HG03097 (cell line): ENCODE data around the gene REPS2.

Experiments used
- ATAC-seq: cut with Tn5 transposase; IDR thresholded peaks from one replicate; pipeline ENCODE4 v1.9.1; 2021; ENCODE audit not compliant: unreplicated experiment, low FRiP score

REPS2 gene

DNA sequence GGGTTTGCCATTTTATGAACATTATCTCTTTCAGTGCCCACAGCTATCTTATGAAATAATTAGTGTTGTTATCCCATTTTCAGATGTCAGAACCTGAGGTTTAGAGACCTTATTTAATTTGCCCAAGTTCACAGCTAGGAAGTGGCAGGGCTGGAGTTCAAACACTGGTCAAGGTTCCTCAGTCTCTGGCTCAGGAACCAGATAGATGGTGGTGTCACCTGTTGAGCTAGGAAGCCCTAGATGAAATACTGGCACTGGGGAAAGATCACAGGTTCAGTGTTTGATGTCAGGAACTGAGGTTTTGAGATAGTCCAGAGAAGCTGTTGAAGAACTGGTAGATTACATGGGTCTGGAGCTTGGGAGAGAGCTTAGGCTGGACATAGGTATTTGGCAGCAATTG lies 85.4 kb downstream of the REPS2 start:
- ATAC-seq, result no peak

DNA sequence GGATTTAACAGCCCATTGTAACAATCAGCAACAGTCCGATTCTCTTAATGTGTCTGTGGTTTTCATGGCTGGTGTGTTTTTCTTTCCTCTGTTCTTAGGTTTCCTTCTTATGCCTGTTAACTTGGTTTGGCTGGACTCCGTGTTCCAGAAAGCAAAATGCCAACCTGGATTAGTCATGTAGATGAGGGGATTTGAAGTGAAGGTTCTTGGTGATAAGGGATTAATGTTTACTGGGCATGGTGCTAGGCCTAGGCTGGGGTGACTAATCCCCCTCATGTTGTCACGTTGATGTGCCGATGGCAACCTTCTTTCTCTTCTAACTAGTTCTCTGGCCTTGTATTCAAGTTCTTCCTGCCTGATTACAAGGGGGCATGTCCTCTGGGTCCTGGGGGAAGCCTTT lies 85.9 kb downstream of the REPS2 start:
- ATAC-seq, result no peak

DNA sequence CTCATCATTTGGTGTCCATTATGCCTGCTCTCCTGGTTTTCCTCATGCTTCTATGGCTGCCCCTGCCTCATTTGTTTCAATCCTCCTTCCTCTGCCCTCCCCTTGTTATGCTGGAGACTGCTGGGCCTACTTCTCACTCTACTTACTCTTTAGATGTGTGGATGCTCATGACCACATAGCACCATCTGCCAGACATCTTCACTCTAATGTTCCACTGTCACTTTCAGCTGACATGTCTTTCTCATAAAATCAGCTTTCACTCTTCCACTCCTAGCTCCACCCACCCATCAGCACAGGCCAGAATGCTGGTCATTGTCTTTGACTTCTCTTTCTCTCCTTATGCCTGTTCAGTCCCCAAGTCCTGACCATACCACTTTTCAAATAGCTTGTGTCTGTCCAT lies 86.8 kb downstream of the REPS2 start:
- no peak for ATAC-seq

DNA sequence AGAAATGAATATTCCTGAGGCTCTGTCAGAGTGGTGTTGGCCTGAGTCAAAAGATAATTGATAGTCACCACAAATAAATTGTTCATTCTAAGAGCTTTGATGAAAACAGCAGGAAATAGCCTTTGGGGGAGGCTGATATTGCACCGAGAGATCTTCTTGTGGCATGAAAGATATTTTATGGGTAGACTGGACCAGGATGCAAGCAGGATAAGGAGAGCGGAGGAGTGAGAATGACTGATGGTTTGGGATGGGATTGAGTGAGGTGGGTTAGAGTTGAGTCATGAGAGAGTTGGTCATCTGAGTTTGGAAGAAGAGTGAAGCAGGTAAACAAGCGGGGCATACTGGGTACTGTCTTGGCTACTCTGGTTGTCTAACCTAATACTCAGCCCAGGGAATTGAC lies 88.7 kb downstream of the REPS2 start:
- no peak for ATAC-seq

DNA sequence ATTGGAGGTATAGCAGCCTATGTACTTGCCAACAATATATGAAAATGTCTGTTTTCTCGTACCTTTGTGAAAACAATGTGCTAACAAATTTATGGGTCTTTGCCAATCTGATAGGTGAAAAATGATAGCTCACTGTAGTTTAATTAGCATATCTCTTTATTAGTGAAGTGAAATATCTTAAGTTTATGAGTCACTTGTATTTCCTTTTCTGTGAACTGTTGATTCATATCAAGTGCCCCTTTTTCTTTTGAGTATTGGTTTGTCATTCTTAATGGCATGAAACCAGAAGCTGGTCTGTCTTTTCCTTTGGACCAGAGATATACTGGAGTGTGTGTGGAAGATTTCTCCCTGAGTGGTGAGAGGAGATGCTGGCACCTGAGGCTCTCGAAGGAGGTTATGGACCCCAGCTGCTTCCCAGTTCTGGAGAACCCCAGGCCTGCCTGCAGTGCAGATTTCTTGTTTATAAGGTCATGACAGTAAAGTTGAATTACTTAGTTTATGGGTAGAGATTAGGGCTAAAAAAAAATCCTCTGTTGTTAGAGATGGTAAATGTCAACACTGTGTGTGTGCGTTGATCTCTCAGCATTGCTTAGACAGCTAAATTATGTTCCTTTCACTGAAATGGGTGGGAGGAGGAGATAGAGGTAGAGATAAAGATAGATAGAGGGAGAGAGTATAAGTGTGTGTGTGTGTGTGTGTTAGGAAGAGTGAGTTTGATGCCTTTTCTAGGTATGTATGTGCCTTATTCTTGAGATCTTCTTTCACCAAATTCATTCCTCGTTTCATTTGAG lies 89.9 kb downstream of the REPS2 start:
- ATAC-seq, result no peak

DNA sequence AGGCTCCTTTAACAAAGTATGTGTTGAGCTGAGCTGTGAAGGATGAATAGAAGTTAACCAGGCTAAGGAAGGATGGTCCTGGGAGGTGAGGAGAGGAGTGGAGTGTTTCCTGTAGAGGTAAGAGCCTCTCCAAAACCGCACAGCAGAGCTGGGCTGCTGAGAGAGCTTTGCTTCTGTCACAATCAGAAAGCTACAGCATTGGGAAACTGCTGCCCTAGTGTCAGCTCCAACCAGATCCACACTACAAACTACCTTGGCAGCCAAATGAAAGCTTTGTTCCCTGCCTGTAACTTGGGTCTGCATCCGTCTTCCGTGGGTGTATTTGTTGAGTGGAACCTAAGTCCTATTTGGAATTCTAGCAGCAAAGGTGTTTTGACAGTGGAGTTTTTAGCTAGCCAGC lies 91.8 kb downstream of the REPS2 start:
- ATAC-seq, result no peak

DNA sequence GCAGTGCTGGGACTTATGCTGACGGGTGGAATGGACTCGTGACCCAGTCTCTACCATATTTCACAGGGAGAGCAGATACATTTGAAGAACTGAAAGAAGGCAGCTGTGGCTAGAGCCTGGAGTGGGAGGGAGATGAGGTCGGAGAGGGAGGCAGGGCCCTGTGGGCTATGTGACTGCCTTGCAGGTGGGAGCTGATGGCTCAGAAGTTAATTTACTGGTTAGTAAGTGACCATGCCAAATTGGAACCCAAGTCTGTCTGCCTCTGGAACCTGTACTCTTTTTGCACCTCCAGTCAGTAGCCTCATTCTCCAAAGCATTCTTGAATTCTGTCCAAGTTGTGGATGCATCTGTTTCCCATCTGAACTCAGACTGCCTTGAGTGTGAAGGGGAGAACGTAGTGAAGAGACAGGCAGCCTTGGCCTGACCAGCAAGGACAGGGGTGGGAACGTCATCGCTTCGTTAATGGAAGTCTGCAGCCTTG lies 92.3 kb downstream of the REPS2 start:
- no peak for ATAC-seq

DNA sequence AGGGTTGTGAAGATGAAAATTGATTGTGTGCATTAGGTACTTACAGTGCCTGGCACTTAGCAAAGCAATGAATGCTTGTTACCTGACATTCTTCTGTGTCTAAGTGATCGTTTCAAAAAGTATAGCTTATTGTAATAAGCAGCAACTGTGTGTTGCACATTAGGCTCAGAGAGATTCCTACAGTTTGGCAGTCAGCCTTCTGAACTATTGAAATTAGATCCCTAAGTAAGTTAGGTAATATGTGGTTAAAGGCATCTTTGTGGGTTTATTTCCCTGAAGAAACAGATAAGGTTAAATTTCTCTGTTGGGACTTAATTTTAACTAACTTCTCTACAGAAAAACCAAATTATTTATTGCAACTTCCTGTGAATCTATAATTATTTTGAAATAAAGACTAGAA lies 93.4 kb downstream of the REPS2 start:
- no peak for ATAC-seq

DNA sequence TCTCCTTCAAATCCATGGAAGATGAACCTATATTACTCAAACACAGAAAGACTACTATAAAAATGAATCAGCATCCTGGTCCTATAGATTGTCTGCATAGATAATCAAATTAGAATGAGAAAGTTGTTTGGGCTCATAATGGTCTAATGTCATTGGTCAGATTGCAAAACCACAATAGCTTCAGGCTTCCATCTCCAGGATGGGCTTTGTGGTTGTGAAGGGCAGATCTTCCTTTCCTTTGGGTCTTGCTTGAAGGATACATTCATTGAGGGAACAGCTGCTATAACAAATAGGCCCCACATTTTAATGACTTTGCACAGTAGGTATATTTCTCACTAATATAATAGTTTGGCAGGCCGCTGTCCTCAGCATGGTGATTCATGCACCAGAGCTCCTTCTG lies 94.3 kb downstream of the REPS2 start:
- ATAC-seq, result no peak

DNA sequence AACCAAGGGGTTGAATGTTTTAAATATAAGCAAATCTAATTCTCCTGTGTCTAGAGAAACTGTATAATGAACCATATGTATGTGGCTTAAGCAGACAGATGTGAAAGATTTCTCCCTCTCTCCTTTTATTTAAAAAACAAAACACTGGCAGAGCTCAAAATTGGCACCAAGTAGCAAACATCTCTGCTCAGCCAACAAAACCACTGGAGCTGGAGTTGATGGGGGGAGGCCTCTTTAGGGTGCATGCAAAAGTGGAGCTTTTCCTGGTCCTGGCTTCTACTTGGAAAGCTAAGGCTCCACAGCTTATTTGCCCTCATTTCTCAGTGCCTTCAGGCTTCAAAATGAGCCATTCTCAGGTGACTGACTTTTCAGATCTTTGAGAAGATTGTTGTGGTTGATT lies 95.6 kb downstream of the REPS2 start:
- no peak for ATAC-seq

DNA sequence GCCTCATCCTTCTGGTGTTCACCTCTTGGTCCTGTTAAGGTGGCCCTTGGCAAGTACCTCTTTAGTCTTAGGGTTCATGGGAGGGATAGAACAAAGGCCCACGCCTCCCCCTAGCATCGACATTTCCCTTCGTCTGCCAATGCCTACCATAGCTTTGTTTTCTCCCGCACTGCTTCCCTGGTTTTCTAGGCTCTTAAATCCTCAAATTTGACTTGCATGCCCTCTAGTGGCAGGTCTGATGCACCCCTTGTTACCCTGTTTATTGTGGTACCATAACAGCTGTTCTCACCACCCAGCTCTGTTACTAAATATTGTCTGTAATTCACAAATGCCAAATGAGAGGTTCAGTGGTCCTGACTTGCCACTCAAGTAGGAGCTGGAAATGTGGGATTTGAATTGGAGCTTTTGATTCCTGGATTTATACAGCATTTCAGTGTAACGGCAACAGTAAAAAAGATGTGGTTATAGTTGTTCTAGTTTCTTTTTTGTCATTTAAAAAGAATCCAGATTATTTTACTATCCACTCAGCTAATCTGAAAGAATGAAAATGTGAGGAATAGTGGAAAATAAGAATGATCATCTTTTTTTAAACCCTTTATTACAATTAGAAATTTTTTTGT lies 100.1 kb downstream of the REPS2 start:
- ATAC-seq, result no peak

DNA sequence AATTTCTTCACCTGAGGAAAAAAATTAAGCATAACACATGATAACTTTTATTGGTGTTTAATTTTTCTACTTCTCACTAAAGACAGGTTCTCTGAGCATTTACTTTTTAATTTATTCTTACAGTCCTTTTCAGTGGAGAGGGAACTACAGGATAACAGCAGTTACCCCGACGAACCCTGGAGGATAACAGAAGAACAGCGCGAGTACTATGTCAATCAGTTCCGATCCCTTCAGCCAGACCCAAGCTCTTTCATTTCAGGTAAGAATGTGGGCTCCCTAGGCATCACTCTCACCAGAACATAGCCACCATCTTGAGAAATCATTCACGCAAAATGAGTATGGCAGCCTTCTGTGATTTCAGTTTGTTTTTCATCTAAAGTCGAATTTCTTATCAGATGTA lies 100.8 kb downstream of the REPS2 start:
- ATAC-seq, result no peak

DNA sequence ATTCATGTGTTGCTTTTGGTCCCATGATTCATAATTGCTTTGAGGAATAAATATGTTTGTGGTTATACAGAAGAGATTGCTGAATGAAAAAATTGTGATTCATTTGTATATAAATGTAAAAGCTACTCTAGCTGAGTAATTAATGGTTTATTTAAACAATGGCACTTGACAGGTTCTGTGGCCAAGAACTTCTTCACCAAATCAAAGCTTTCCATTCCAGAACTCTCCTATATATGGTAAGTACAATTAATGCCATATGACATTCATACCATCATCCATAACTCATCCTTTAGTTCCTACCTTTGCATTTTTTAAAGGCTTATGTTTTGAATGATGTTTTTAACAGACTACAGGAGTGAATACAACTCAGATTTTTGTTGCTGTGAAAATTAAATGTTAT lies 105.8 kb downstream of the REPS2 start:
- ATAC-seq, result no peak

DNA sequence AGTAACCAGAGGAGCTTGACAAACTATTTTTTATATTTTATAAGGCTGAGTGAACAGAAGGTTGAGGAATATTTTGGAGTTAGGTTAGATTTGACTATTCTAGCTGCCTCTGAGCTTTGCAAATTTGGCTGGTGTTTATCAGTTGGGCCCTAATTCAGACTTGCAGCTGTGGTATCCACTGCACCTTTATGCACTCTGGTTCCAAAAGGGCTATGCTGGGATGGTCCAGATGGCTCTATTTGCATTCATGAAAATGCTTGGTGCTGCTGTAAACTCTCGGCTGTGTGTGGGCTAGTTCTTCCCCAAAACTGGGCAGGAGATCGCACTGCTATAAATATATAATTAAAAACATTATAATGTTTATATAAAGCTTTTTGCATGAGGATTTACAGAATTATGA lies 106.3 kb downstream of the REPS2 start:
- ATAC-seq, result no peak

DNA sequence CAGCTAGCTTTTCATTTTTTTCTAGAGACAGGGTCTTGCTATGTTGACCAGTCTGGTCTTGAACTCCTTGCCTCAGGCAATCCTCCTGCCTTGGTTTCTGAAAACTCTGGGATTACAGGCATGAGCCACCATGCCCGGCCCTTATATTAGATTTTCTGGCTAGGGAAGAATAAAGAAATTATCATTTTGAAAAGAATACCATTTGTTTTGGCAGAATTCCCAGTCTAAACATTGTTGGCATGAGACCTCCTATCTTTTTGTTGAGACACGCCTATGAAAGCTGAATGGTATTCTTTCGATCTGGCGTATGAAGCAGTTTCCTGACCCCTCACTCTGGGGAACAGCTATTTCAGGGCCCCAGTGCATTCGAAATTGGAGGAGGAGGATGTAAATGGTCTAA lies 107.0 kb downstream of the REPS2 start:
- no peak for ATAC-seq

DNA sequence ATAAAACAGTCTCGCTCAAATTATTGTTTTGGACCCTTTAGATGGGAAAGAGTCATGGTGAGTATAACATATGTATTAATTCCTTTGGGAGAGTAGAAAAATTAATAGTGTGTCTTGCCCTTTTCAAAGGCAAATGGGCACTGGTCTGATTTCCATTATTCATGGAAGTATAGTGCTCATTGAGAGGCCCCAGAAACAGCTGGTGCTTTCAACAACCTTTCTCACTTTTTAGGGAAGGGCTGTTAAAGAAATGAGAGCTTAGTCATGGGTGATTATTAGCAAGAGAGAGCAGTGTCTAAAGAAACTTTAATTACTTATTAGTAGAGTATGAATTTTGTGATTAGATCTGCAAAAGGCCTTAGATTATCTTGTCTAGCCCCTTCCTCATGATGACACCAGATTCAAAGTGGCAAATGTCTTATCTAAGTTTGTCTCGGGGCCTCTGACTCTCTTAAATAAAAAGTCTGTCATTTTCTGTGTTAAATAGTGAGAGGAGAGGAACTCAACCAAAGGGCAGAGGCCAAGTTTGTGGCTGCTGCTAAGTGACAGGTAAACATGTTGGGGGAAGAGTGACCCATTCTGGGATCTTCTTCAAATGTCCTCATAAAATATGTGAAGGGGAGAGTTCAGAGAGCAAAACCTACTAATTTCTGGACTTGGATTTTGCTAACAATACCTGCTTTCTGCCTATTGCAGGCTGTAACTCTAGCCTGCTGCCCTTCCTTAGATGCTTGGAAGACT lies 110.6 kb downstream of the REPS2 start:
- no peak for ATAC-seq

DNA sequence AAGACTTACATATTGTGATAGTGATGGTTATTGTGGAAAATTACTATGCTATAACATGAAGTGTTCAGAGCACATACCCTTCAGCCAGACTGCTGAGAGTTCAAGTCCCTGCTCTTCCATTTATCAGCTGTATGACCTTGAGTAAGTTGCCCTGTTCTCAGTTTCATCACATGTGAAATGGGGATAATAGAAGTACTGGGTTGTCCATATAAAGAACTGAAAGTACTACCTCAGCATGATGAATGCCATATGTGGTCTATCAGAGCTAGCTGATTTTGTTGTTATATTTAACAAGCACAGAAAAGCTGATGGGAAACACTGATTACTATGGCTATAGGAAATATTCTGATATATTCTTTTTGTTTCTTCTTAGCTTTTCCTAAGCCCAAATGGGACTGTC lies 115.6 kb downstream of the REPS2 start:
- ATAC-seq, result no peak

DNA sequence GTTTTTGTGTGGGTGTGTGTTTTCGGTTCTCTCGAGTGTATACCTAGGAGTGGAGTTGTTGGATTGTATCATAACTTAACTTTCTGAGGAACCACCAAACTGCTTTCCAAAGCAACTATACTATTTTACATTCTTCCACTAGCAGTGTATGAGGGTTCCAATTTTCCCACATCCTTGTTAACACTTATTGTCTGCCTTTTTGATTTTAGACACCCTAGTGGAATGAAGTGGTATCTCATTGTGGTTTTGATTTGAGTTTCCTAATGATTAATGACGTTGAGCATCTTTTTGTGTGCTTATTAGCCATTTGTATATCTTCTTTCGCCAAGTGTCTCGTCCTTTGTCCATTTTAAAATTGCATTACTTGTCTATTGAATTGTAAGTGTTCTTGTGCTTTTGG lies 118.6 kb downstream of the REPS2 start:
- ATAC-seq, result no peak

DNA sequence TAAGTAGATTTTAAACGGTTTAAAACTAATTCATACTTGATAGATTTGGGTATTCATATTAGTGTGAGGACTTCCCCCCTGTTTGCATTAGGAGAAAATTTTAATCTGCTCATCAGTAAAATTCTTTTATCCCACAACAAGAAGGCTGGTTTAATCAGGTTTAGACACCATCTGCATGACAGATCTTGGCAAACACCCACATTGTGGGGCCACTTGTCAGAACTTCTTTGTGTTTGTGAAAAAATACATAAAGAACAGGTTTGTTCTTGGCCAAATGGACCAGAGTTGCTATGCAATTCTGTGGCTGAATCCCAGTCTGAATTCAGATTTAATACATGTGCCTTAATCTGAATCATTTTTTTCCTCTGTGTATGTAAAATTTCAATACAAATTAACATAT lies 121.1 kb downstream of the REPS2 start:
- no peak for ATAC-seq

DNA sequence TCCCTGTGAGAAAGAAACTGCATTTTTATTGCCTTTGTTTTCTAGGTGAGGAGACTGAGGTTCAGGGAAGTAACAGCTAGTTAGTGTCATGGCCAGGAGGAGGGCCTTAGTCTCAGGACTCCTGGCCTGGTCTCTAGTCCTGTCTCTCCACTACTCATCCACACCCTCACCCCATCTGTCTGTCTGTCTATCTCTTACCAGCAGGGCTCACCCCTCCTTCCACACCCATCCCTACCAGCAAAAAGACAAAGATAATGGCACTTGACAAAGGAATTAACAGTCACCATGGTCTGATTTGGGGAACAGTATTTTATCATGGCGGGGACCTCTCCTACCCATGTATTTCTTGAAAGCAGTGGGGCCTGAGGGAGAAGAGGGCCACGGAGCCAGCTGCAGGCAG lies 125.8 kb downstream of the REPS2 start:
- no peak for ATAC-seq

DNA sequence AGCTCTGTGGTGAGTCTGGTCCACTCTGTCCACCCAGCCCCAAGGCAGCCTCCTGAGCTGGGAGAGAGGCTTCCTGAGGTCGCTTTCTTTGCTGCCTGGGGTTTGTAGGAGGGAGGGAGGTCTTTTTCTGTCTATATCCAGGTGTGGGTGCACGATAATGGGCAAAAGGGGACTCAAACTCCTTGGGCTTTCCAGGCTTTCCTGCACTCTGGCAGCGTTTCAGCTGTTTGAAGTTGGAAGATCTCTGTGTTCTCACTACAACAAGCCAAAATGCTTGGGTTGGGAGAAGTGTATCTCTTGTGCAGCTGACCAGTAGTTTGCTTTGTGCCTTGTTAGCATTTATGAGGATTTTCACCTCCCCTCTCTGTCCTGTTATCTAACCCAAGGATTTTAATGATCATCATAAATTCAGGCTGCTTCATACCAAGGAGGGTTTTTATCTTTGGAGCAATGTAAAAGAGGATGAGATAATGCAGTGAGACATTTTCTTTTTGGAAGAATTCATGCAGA lies 126.3 kb downstream of the REPS2 start:
- no peak for ATAC-seq

DNA sequence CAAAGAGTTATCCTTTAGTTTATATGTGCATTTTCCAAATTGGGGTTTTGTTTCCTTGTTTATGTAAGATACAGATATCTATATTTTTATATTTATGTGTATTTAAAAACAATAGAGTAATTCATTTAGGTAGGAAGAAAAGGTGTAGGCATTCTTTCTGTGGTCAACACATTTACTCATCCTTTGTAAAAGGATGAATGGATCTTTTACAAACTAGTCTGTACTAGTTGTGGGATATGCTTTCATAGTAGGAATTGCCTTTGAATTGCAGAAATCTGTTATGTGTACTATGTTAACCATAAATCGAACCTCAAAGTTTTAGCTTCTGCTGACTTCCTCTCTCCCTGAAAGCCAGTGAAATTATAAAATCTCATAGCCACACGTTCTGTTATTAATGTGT lies 128.5 kb downstream of the REPS2 start:
- no peak for ATAC-seq
